Measurements from ENCODE around the gene TCF12.

- TF ChIP-seq CTCF (IDR thresholded peaks at IDR 0.05), result no peak
- TF ChIP-seq POLR2A (IDR thresholded peaks at IDR 0.05), result no peak
- no peak for TF ChIP-seq POLR2AphosphoS5 (IDR thresholded peaks at IDR 0.05; ENCODE audit: insufficient read depth in 1 of 2, low read depth in 1 of 2)
Observed at GRCh38 chr15:57064033-57064432, 145.6 kb downstream of the TCF12 start.
